HG03103 (cell line): ENCODE results near the gene RAB27B.
"Not testable (repeated sequence)": the region's sequence is repeated elsewhere in the genome, so short reads cannot be mapped to it uniquely, and the experiment has no call there.

Experiments used
- ATAC-seq: cut with Tn5 transposase; IDR thresholded peaks from one replicate; pipeline ENCODE4 v1.9.1; 2021; ENCODE audit warnings: low read depth; ENCODE audit not compliant: unreplicated experiment

Gene RAB27B

DNA sequence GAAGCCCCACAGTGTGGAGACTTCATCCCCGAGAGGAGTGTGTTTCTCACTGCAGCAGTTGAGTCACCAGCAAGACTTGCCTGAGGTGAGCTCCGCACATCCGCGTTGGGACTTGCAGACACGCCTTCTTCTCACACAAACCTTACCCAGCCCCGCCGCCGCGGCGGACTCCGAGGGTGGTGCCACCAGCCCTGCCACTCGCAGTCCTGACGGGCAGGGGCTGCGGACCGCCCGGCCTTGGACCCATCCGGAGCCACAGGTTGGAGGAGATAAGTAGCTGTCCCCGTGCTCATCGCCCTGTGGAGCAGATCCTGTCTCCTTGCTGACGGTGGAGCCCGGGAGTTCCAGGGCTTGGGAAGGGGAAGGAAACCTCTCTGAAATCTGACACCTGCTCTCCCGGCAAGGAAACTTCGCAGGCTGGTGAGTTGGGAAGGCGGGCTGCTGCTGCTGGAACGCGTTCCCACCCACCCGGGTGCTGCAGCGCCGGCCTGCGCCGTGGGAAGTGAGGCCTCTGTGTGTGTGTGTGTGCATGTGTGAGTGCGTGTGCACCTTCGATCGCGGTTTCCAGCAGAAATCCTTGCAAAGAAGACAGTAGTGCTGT is at the start of gene RAB27B:
Gene RAB27B (plus strand): TSS at position 197 of the 601 bp plus-strand sequence. CDS start 49,109 bp downstream, outside the sequence.
- no peak for ATAC-seq

GRCh38 chr18:54780285-54780861 is 47.9 kb upstream of the RAB27B start:
- ATAC-seq: no peak

- no peak for ATAC-seq
Measured at GRCh38 chr18:54780970-54781369, 47.3 kb upstream of the RAB27B start.

GRCh38 chr18:54783139-54783538 is 45.1 kb upstream of the RAB27B start:
- no peak for ATAC-seq

DNA sequence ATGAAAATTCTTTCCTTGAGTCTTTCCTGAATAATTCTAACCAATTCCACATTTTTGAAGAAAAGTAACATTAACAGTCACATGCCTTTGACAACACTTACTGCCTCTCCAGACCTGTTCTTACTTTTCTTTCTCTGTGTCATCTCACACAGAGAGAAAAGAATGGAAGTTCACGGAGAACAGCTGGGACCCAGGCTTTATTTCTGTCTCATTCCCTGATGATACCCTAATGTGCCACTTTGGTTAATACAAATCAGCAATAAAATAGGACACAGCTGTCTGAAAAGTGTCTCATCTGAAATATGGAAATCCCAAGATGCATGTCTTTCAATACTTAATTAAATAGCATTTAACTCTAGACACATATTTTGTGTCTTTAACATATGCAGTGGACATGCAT is 42.1 kb upstream of the RAB27B start:
- no peak for ATAC-seq

DNA sequence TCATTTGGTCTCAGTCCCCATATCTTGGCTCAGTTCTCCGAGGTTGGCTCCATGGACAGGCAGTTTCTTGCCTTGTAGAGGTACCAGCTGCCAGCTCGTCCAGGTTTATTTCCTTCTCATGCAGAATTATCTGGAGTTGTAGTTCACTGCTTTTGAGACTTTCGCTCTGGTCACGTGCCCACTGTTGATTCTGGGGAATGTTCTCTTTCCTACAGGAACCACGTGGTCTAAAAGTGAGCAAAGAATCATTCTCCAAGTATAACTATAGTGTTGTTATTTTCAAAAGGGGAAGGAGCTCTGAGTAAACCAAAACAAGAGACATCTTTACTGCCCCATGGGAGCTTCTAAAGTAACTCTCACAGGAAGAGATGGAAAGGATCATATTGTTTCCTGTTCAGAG is 41.2 kb upstream of the RAB27B start:
- ATAC-seq: no peak

GRCh38 chr18:54787616-54788015 is 40.7 kb upstream of the RAB27B start:
- ATAC-seq: no peak

GRCh38 chr18:54790109-54790508 is 38.2 kb upstream of the RAB27B start:
- no peak for ATAC-seq

DNA sequence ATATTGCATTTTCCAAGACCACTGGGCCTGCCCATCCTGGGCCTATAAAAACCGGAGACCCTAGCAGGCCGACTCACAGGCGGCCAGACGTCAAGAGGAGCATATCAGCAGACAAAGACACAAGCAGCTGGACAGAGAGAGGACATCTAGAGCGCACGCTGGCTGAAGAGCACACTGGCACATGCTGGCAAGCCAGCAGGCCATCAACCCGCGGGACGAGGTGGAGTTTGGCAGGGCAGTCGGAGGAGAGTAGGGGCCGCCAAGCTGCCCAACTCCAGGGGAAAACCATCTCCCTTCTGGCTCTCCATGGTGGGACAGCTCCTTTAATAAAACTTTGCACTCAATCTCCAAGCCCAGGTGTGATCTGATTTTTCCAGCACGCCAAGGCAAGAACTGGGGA is 36.6 kb upstream of the RAB27B start:
- no peak for ATAC-seq

DNA sequence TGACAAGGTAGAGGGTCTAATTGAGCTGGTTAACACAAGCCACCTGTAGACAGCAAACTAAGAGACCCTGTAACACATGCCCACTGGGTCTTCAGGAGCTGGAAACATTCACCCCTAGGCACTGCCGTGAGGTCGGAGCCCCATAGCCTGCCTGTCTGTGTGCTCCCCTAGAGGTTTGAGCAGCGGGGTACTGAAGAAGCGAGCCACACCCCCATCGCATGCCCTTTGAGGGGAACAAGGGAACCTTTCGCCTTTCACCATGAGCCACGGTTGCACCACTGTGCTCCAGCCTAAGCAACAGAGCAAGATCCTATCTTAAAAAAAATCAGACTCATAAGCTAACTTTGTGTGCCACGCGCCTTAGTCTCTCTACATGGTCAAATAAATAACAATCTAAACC is 36.2 kb upstream of the RAB27B start:
- no peak for ATAC-seq

DNA sequence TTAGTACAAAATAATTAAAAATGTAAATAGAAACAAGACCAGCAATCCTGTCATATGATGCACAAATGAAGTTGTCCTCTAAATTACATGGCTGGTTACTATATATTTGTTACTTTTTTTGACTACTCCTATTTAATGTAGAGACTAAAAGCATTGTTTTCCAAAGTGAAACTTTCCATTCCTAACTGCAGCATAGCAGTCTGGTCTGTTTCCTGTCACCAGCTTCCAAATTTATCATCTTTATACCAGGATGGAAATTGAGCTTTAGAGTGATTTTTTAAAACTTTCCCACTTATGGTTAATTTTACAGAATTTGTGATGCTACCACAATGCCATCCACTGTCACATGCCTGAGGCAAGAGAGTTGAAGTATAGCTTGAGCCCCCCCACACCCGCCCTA is 33.5 kb upstream of the RAB27B start:
- ATAC-seq: no peak

GRCh38 chr18:54798186-54798585 is 30.1 kb upstream of the RAB27B start:
- ATAC-seq: no peak

DNA sequence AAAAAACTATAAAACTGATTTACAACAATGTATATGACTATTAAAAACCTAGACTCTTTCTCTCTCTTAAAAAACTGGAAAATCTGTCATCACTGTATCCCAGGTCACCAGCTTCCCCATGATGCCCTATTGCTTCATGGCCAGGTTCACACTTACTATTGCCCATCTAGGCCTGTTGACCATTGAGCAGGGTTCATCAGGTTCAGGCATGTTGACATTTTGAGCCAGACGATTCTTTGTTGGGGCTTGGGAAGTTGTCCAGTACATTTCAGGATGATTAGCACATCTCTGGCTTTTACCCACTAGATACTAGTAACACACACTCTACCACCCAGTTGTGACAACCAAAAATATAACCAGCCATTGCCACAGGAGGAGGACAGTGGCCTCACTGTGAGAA is 26.9 kb upstream of the RAB27B start:
- ATAC-seq: no peak

DNA sequence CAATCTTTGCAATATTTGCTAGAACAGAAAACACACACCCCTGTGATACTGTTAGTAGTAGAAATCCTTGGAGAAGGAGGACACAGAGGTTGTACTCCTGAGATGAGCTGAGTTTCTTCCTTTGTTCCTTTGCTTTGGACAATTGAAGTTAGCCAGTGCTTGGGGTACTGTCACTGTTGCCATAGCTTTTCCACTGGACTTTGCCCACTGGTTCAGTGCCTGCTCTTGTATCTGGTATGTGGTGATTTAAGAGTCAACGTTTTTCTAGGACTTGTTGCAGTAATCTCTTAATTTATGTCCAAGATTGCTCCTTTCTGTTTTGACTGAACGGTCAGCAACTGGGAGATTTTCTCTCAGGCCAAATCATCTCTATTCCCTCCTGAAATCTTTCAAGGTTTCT is 26.1 kb upstream of the RAB27B start:
- ATAC-seq: no peak

- ATAC-seq: no peak
Measured at GRCh38 chr18:54802686-54803395, 25.4 kb upstream of the RAB27B start.

DNA sequence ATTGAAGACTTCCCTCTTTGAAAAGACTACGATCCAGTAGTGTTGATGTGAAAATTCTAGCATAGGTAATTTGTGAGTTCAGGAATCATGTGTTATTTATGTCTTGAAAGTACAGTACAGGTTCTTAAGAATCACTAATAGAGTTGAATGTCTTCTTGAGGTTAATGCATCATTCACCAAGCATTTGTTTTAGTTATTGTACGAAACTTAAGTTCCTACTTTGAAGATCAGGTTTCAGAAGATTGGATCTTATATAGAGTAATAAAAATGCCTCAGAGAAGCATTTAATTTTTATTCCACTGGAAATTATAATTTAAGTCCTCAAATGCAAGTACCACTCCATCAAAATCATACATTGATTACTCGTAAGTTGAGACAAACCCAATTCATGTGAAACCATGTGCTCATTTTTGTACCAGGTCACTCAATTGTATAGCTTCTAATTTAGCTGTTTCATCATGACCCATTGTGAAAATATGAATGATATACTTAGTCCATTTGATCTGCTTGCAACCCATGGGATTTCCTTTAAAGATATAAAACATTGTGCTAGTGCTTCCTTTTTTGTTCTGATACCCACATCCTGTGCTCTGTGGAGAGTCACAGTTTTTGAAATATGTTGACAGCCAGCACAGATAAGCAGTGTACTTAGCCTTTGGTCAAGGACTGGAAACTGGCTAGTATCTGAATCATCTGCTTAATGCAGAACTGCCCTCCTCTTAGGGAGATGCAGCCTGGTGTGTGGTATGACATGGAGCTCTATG is 22.5 kb upstream of the RAB27B start:
- ATAC-seq: no peak

GRCh38 chr18:54806526-54806925 is 21.8 kb upstream of the RAB27B start:
- ATAC-seq: no peak

- ATAC-seq: no peak
Measured at GRCh38 chr18:54807303-54807702, 21.0 kb upstream of the RAB27B start.

DNA sequence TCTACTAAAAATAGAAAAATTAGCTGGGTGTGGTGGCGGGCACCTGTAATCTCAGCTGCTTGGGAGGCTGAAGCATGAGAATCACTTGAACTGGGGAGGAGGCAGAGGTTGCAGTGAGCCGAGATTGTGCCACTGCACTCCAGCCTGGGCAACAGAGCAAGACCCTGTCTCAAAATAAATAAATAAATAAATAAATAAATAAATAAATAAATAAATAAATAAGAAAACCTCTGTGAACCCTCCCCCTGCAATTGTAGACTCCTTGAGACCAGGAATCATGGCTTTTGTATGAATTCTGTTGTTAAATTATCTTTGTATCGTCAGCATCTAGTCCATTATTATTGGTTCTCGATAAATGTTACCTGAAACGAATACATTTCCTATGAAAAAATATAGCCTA is 17.6 kb upstream of the RAB27B start:
- not testable (repeated sequence) for ATAC-seq

GRCh38 chr18:54812885-54813284 is 15.4 kb upstream of the RAB27B start:
- no peak for ATAC-seq

- ATAC-seq: no peak
Measured at GRCh38 chr18:54813305-54813704, 15.0 kb upstream of the RAB27B start.
